ENCODE results near the gene MTOR. TPM values are rescaled to one million over a fixed set of nuclear protein-coding genes. Genes with fewer than 3 reads are reported as not detected.

Gene MTOR
- total and polyA plus RNA-seq, 4 donors: 15.1 to 36.6 (median 26.9) TPM

DNA sequence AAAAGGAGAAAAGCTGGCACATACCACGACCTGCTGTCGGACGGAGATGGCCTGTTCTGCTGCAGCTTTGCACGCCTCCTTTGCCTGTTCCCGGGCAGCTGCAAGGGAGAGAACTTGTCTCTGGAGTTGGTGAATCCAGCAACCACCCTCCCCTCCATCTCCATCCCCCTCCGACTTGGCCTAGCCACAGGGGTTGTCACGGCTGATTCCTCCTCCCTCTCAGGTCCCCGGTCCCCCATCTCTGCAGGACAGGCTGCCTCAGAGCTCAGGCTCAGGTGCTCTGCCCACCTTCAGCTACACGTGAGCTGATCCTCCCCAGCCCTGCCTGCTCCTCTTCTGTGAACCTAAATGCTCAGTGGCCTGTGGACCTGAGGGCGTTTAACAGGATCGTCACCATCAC is 191.5 kb downstream of the MTOR start:
- no peak overlapping the region for H3K4me3 ChIP-seq
- no peaks in the 10 kb centered on the region for H3K9me3 ChIP-seq (ENCODE audit: control insufficient read depth in 4 of 4, insufficient read depth in 3 of 4, low read length in 3 of 4)
- ATAC-seq (ENCODE audit: insufficient read depth, low FRiP score) (no peak), DNase-seq (no peak)
- WGBS, 2 donors: 92 to 93% methylated on average over 11 of the region's 11 CpGs
- no peak overlapping the region for H3K27ac ChIP-seq (ENCODE audit: low read depth in 1 of 2, low read length in 1 of 2)
- no peak overlapping the region for H3K9ac ChIP-seq (ENCODE audit: insufficient read depth in 1 of 2, low read length in 2 of 2)
- H3K4me1 ChIP-seq (ENCODE audit: control insufficient read depth in 5 of 5, insufficient read depth in 5 of 5, low read length in 5 of 5): peaks cover 0 to 10% (median 0%) of the 10 kb centered on the region in 5 donors
- TF ChIP-seq, protein P1, sequence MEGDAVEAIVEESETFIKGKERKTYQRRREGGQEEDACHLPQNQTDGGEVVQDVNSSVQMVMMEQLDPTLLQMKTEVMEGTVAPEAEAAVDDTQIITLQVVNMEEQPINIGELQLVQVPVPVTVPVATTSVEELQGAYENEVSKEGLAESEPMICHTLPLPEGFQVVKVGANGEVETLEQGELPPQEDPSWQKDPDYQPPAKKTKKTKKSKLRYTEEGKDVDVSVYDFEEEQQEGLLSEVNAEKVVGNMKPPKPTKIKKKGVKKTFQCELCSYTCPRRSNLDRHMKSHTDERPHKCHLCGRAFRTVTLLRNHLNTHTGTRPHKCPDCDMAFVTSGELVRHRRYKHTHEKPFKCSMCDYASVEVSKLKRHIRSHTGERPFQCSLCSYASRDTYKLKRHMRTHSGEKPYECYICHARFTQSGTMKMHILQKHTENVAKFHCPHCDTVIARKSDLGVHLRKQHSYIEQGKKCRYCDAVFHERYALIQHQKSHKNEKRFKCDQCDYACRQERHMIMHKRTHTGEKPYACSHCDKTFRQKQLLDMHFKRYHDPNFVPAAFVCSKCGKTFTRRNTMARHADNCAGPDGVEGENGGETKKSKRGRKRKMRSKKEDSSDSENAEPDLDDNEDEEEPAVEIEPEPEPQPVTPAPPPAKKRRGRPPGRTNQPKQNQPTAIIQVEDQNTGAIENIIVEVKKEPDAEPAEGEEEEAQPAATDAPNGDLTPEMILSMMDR (IDR thresholded peaks at IDR 0.05; ENCODE audit: control extremely low read depth, extremely low read depth): no peak
- no peaks in the 10 kb centered on the region for H3K27me3 ChIP-seq (ENCODE audit: control insufficient read depth in 3 of 3, insufficient read depth in 3 of 3, low read length in 2 of 3)
- H3K36me3 ChIP-seq (ENCODE audit: control insufficient read depth in 4 of 4, insufficient read depth in 4 of 4, low read length in 4 of 4): peaks cover 42 to 66% (median 54%) of the 10 kb centered on the region in 4 donors

DNA sequence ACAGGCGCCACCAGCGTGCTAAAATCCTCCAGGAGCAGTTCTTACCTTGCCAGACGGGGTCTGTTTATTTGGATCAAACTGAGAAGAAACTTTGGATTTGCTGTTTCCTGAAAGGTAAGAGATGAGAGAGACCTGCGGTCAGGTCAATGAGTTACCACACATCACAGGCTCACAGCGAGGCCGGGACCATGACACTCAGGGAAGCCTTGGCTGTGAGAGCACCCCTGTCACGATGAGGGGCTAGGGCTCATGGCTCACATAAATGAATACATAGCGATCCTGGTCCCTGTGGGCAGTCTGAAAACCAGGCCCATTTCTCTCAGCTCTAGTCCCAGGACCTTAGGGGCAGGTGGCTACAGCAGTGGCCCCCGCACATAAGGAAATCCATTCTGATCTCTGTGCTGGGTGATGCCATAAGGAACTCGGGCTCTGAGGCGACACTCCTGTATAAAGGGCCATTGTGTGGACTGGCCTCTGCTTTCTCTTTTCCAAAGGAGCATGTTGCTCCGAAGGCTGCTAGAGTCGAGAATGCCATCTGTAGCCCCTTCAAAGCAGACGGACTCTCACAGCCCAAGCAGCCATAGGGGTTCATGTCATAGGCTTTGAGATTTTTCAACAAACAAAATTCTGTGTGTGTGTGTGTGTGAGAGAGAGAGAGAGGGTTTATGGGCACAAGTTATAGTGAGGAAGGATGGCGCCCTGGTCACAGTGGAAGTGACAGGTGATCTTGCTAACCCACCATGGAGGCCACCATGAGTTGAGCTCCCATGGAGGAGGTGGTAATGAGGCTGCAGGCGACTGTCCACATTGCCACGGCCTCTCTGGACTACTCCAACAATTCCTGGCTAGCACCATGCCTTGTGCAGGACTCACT is 193.5 kb downstream of the MTOR start:
- Histone ChIP-seq H3K4me1 (ENCODE audit: control insufficient read depth in 5 of 5, insufficient read depth in 5 of 5, low read length in 5 of 5) (peaks cover 0 to 10% (median 0%) of the 10 kb centered on the region in 5 donors), H3K4me3 (no peak overlapping the region), H3K9ac (ENCODE audit: insufficient read depth in 1 of 2, low read length in 2 of 2) (no peak overlapping the region), H3K27ac (ENCODE audit: low read depth in 1 of 2, low read length in 1 of 2) (no peak overlapping the region), H3K36me3 (ENCODE audit: control insufficient read depth in 4 of 4, insufficient read depth in 4 of 4, low read length in 4 of 4) (peaks cover 38 to 61% (median 51%) of the 10 kb centered on the region in 4 donors), H3K27me3 (ENCODE audit: control insufficient read depth in 3 of 3, insufficient read depth in 3 of 3, low read length in 2 of 3) (no peaks in the 10 kb centered on the region), H3K9me3 (ENCODE audit: control insufficient read depth in 4 of 4, insufficient read depth in 3 of 4, low read length in 3 of 4) (peaks cover 0 to 4% (median under 1%) of the 10 kb centered on the region in 4 donors)
- ATAC-seq (ENCODE audit: insufficient read depth, low FRiP score) (no peak), DNase-seq (no peak)
- TF ChIP-seq, protein P1 (IDR thresholded peaks at IDR 0.05; ENCODE audit: control extremely low read depth, extremely low read depth): no peak
- WGBS, 2 donors: 95 to 96% methylated on average over 17 of the region's 17 CpGs

DNA sequence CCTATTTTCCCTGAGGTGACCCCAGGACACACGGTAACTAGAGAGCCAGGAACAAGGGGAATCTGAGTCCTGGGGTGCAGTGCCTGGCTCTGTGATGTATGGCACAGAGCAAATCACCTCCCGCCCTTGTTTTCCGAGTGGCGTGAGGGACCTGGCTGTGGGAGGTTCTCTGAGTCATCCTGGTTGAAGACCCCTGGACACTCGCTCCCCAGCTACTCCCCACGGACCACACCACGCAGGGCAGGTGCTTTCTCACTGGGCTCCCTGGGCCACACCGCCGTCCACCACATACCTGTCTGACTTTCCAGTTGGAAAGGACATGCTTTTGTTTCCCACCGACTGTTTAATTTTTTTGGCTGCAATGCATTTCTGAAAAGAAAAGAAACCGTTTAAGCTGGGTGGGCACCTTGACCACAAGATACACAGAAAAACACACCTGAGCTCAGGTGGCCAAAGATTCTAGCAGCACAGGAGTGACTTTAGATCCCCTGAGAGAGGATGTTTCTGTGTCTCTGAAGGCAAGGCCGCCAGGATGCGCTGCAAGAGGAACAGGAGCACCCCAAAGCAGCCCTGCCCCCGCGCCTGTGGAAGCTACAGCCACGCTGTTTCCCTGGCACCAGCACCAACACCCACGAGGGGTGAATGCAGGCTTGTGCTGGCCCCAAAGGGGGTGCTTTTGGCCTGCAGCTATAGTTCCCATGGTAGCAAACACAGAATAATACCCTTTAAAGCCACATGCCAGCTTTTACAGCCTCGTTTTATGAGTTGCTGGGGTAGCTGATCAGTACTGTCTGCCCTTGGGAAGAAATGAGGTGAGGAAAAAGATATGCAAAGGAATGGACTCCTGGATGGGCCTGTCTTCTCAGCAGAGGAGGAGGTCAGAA is 194.4 kb downstream of the MTOR start:
- H3K27ac ChIP-seq (ENCODE audit: low read depth in 1 of 2, low read length in 1 of 2): no peak overlapping the region
- no peak overlapping the region for H3K9ac ChIP-seq (ENCODE audit: insufficient read depth in 1 of 2, low read length in 2 of 2)
- H3K4me1 ChIP-seq (ENCODE audit: control insufficient read depth in 5 of 5, insufficient read depth in 5 of 5, low read length in 5 of 5): peaks cover 0 to 10% (median 0%) of the 10 kb centered on the region in 5 donors
- H3K27me3 ChIP-seq (ENCODE audit: control insufficient read depth in 3 of 3, insufficient read depth in 3 of 3, low read length in 2 of 3): no peaks in the 10 kb centered on the region
- TF ChIP-seq, protein P1 (IDR thresholded peaks at IDR 0.05; ENCODE audit: control extremely low read depth, extremely low read depth): no peak
- H3K9me3 ChIP-seq (ENCODE audit: control insufficient read depth in 4 of 4, insufficient read depth in 3 of 4, low read length in 3 of 4): peaks cover 0 to 4% (median under 1%) of the 10 kb centered on the region in 4 donors
- H3K36me3 ChIP-seq (ENCODE audit: control insufficient read depth in 4 of 4, insufficient read depth in 4 of 4, low read length in 4 of 4): peaks cover 38 to 60% (median 50%) of the 10 kb centered on the region in 4 donors
- ATAC-seq (ENCODE audit: insufficient read depth, low FRiP score): no peak
- DNase-seq: no peak
- H3K4me3 ChIP-seq: no peak overlapping the region
- whole genome bisulfite sequencing, 2 donors: 93 to 94% methylated on average over 18 of the region's 18 CpGs

Measured in lung (tissue), 12 donors.